NCI-H1105 treated with DMSO at 0.1 percent for 48 hours (cell line): ENCODE measurements around the gene TIMP2.

Source experiments
- DNase-seq: peaks from one replicate; lab custom pipeline; 2025; lab: John Stamatoyannopoulos, UW

TIMP2 gene

GRCh38 chr17:78812855-78813254 lies 112.3 kb downstream of the TIMP2 start:
- DNase-seq: no peak

DNA sequence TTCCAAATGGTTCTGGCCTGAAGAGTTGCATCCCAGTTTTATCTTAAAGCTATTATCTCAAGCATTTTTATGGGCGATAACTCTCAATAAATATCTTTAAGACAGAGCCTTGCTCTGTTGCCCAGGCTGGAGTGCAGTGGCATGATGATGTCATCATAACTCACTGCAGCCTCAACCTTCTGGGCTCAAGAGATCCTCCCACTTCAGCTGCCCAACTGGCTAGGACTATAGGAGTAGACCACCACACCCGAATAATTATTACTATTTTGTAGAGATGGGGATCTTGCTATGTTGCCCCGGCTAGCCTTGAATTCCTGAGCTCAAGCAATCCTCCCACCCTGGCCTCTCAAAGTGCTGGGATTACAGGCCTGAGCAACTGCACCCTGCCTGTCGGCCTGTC lies 117.0 kb downstream of the TIMP2 start:
- no peak for DNase-seq

GRCh38 chr17:78806451-78806850 lies 118.7 kb downstream of the TIMP2 start:
- DNase-seq: no peak

- DNase-seq: no peak
These were observed 119.9 kb downstream of the TIMP2 start for GRCh38 chr17:78805301-78805700.

GRCh38 chr17:78804777-78805176 lies 120.4 kb downstream of the TIMP2 start:
- no peak for DNase-seq

- no peak for DNase-seq
These were observed 121.9 kb downstream of the TIMP2 start for GRCh38 chr17:78803186-78803845.
